GM19035 (cell line): Measurements from ENCODE around the gene GSTA5.
"Not testable (repeated sequence)": the region's sequence is repeated elsewhere in the genome, so short reads cannot be mapped to it uniquely, and the experiment has no call there.

Source experiments
- ATAC-seq: cut with Tn5 transposase; IDR thresholded peaks from one replicate; pipeline ENCODE4 v1.9.1; 2021; ENCODE audit not compliant: unreplicated experiment

GSTA5 gene

GRCh38 chr6:52839124-52840055 lies 1.2 kb downstream of the GSTA5 start:
- ATAC-seq, result peak; percentile 65

GRCh38 chr6:52834481-52834880 lies 6.1 kb downstream of the GSTA5 start:
- no peak for ATAC-seq

- ATAC-seq, result not testable (repeated sequence)
These were observed 9.7 kb downstream of the GSTA5 start for GRCh38 chr6:52830869-52831268.

- no peak for ATAC-seq
These were observed 11.4 kb downstream of the GSTA5 start for GRCh38 chr6:52829046-52829817.

GRCh38 chr6:52828621-52829020 lies 12.0 kb downstream of the GSTA5 start:
- ATAC-seq, result not testable (repeated sequence)

- ATAC-seq, result not testable (repeated sequence)
These were observed 13.4 kb downstream of the GSTA5 start for GRCh38 chr6:52827073-52827783.

GRCh38 chr6:52826513-52826912 lies 14.1 kb downstream of the GSTA5 start:
- ATAC-seq, result no peak

GRCh38 chr6:52825900-52826459 lies 14.6 kb downstream of the GSTA5 start:
- ATAC-seq, result not testable (repeated sequence)

GRCh38 chr6:52825270-52825793 lies 15.3 kb downstream of the GSTA5 start:
- not testable (repeated sequence) for ATAC-seq

- no peak for ATAC-seq
These were observed 18.8 kb downstream of the GSTA5 start for GRCh38 chr6:52821842-52822241.

GRCh38 chr6:52820198-52820597 lies 20.4 kb downstream of the GSTA5 start:
- no peak for ATAC-seq

- ATAC-seq, result peak; percentile 83
These were observed 25.2 kb downstream of the GSTA5 start for GRCh38 chr6:52815167-52816092.

GRCh38 chr6:52814545-52814944 lies 26.1 kb downstream of the GSTA5 start:
- ATAC-seq, result not testable (repeated sequence)

- ATAC-seq, result not testable (repeated sequence)
These were observed 30.8 kb downstream of the GSTA5 start for GRCh38 chr6:52809777-52810176.

- ATAC-seq, result no peak
These were observed 32.0 kb downstream of the GSTA5 start for GRCh38 chr6:52808660-52809059.

GRCh38 chr6:52803668-52804255 lies 36.9 kb downstream of the GSTA5 start, which contains the start of gene GSTA1:
Gene GSTA1 (minus strand): TSS chr6:52803816. CDS start chr6:52799267, 4,549 bp downstream.
- not testable (repeated sequence) for ATAC-seq

- no peak for ATAC-seq
These were observed 37.8 kb downstream of the GSTA5 start for GRCh38 chr6:52802806-52803205.

GRCh38 chr6:52801188-52801841 lies 39.3 kb downstream of the GSTA5 start:
- ATAC-seq, result no peak
